IPS DF 4.7 (cell line): ENCODE data around the gene RPS21.

Experiments
- DNase-seq: peaks from one replicate; pipeline ENCODE4 v3.0.0-alpha.2; 2013; ENCODE audit warnings: low spot score; ENCODE audit errors: extremely low read depth

RPS21 gene

GRCh38 chr20:62386383-62387218, at the start of gene RPS21:
TSS of gene RPS21 (plus strand) at chr20:62387103. CDS start at chr20:62387339, 236 bp downstream.
- DNase-seq, result no peak

- DNase-seq, result no peak
Observed at GRCh38 chr20:62337558-62338293, 49.2 kb upstream of the RPS21 start.

- no peak for DNase-seq
Observed at GRCh38 chr20:62338294-62338620, 48.6 kb upstream of the RPS21 start.

- DNase-seq, result no peak
Observed at GRCh38 chr20:62339647-62340062, 47.2 kb upstream of the RPS21 start.

- DNase-seq, result no peak
Observed at GRCh38 chr20:62342910-62343309, 44.0 kb upstream of the RPS21 start.

GRCh38 chr20:62344092-62344491, 42.8 kb upstream of the RPS21 start:
- DNase-seq, result no peak

- DNase-seq, result no peak
Observed at GRCh38 chr20:62344782-62345181, 42.1 kb upstream of the RPS21 start.

- DNase-seq, result no peak
Observed at GRCh38 chr20:62345681-62346370, 41.1 kb upstream of the RPS21 start.

GRCh38 chr20:62346398-62347150, 40.3 kb upstream of the RPS21 start:
- no peak for DNase-seq

GRCh38 chr20:62347151-62347404, 39.8 kb upstream of the RPS21 start:
- DNase-seq, result no peak

- DNase-seq, result no peak
Observed at GRCh38 chr20:62347445-62347844, 39.5 kb upstream of the RPS21 start.

GRCh38 chr20:62348604-62349003, 38.3 kb upstream of the RPS21 start:
- no peak for DNase-seq

- DNase-seq, result no peak
Observed at GRCh38 chr20:62349556-62350097, 37.3 kb upstream of the RPS21 start.

GRCh38 chr20:62350098-62350628, 36.7 kb upstream of the RPS21 start:
- DNase-seq, result no peak

GRCh38 chr20:62350629-62351422, 36.1 kb upstream of the RPS21 start:
- no peak for DNase-seq

- DNase-seq, result no peak
Observed at GRCh38 chr20:62351469-62352401, 35.2 kb upstream of the RPS21 start.

- DNase-seq, result no peak
Observed at GRCh38 chr20:62352402-62353288, 34.3 kb upstream of the RPS21 start.
